Muscle of arm (tissue), 12 donors: ENCODE data around the gene PPP1R17. TPM values are rescaled to one million over a fixed set of nuclear protein-coding genes. Genes with fewer than 3 reads are reported as not detected.

Source experiments
- DNase-seq: peaks from one replicate; pipeline ENCODE4 v3.0.0-alpha.2; 2013
- polyA plus RNA-seq, 12 donors: library from polyadenylated mRNA; unstranded; fragments of 120-200 nt; gene quantifications; one replicate each; pipeline ENCODE4 v1.2.1, GENCODE V29; 2013; ENCODE audit not compliant: insufficient read length in 12 of 12

The PPP1R17 gene
- polyA plus RNA-seq, 12 donors, result 0.10 to 0.52 TPM; not detected in 10

DNA sequence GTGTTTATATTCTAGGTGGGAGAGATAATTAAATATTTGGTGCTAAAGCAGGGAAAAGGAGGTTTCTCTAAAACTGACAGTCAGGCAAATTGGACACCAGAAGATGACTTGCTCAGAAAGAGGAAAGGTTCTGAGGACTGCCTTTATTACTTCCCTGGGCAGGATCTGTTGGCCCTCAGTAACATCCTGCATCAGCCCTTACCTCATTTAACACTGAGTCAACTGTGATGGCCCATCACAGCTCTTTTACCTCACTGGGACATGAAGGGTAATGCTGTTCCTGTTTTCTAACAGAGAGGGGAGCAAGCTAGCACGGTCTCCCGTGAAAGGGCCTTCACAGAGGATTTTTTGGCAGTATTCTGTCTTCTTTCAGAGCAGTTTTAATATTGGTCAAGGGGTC is 12.0 kb downstream of the PPP1R17 start:
- DNase-seq, result no peak

DNA sequence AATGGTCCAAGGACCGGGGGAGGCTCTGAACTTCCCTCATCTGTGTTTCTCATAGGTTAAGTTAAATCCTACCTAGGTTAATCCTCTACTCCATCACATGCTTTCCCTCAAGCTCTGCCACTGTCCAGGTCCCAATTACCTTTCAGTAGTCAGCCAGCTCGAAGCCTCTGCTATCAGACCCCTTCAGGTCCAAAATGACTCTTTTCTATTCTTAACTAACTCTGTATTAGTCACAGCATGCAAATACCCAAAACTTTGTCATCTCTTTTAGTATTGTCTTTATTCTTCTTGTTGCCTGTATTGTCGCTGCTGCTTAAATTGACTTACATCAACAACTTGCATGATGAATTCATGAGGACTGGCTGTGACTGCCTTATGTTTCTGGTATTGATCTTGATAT is 15.3 kb downstream of the PPP1R17 start:
- DNase-seq, result no peak

DNA sequence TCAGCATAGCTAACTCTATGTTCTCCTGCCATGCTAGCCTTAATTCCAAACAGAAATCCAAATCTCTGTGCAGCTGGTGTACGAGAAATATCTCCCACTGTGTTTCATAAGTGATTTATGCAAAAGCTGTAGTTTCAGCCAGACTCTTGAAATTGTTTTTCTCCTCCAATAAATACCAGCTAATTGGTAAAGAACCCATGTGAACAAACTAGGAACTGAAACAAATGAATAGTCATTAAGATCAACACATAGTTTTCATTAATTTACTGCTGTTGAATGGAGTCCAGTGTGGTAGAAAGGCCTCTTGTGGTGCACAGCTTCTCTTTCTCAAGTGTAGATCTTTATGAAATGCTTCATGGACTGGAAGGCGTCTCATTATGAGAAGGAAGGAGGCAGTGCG is 18.4 kb downstream of the PPP1R17 start:
- no peak for DNase-seq

DNA sequence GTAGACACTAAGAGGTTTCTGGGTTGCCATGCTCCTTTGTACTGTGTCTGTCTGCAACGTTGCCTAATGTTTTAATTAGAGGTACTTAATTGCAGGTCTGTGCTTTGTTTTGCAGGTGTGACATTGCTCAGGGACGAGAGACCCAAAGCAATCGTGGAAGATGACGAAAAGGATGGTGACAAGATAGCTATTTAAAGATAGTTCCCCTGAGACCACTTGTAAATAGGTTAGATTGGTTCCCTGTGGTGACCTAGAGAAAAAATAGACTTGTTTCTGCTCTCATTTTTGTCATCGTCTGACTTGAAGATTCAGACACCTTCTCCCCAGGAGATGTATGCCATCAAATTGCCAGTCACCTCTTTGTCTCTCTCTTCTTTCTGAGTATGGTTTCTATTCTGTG is 20.1 kb downstream of the PPP1R17 start:
- DNase-seq, result no peak

DNA sequence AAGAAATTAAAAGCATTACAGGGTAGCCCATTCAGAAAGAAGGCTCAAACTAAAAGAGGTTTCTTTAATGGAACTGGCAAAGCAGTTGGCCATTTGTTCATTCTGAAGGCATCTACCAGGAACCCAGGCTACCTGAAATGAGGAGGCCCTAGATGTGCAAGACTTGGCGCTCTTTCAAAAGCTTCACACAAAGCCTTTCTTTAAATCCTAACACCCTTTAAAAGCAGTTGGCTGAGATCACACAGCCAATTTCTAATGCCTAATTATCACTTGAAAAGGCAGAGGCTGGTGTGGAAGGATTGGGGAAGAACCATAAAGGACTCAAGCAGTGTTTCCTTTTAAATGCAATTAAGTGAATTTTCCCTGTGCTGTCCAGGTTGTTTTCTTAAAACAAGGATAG is 23.2 kb downstream of the PPP1R17 start:
- DNase-seq, result no peak

- DNase-seq, result no peak
These were observed 29.3 kb downstream of the PPP1R17 start for GRCh38 chr7:31716355-31716754.

DNA sequence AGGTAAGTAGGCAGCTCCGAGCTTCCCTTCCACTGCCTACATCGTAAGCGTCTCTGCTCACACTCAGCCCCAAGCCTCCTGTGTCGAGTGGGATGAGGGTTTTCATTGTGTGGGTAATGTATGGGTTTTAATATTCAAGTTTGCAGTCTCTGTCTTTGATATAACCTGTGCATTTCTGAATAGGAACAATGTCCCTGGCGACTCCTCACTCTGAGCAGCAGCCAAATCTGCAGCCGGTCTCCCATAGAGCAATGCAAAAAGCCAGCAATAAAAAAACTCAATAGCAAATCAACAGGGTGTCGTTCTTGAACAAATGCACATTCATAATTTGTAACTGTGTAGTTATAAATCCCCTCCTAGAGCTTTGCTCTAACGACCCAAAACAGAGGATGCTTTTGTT is 33.4 kb downstream of the PPP1R17 start:
- no peak for DNase-seq

GRCh38 chr7:31724696-31725095 is 37.7 kb downstream of the PPP1R17 start:
- no peak for DNase-seq

DNA sequence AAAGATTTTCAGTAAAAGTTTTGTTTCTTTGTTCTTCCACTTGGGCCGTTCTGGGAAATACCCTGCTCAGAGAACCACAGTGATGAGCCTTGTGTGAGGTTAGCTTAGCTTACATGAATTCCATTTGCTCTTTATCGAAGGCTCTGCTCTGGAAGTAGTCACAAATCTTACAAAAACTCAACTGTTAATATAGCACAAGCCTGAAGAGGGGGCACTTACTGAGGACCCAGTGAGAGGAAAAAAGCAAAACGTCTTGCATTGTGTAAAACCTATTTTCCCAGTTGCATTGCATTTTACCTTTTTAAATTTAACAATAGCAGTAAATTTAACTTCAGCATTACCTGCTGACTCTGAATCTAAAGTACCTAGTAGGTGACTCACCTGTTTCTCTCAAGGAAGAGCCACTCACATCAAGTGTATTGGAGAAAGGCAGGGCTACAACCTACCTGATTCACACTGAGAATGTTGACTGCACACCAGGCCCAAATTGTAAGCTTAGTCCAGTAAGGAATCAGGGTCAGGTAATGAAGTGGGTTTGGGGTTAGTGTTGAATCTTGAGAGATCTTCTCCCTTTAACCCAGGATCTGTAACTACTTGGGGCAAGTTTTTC is 42.3 kb downstream of the PPP1R17 start:
- no peak for DNase-seq

GRCh38 chr7:31734456-31734855 is 47.4 kb downstream of the PPP1R17 start:
- DNase-seq, result no peak

DNA sequence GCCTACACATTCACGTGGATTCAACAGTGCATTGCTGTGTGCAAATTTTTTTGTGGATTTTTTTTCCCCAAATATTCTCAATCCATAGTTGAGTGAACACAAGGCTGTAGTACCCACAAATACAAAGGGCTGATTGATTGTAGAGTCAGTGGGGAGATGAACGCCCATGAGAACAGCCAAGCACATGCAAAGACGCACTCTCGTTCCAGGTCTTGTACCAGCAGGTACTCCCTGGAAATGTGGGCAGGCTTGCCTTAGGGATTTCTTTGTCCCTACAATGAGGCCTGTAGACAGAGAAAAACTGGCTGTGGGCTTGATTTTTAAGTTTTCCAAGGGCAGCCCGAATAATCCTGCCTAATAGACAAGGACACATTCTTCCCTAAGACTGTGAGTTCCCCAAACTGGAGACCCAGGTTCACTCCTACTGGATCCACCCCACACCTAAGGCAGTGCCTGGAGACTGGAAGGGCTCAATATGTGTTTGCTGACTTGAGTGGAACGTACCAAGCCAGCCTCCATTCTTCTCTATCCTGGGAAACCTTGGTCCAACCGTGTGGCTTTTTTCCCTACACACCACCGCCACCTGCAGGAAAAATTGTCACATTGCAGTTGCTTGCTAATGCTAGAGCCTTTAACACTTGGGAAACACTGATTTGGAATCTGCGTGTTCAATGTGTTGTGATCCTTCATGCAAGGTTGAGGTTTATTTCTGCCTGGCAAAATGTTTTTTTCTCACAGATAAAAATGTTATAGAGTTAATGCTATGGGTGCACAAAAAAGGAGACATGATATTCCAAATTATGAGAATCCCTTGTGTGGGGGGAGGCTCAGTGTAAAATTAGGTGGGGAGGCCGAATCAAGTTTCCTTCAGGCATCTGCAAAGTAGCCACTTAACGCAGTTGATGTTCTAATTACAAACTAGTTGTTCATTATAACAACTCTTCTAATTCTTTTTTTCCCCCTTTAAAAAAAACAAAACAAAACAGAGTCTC is 49.3 kb downstream of the PPP1R17 start:
- DNase-seq, result peak; percentile 72

- no peak for DNase-seq
These were observed 54.8 kb downstream of the PPP1R17 start for GRCh38 chr7:31741852-31742251.

- DNase-seq, result peak; percentile 63
These were observed 57.4 kb downstream of the PPP1R17 start for GRCh38 chr7:31744294-31744874.

DNA sequence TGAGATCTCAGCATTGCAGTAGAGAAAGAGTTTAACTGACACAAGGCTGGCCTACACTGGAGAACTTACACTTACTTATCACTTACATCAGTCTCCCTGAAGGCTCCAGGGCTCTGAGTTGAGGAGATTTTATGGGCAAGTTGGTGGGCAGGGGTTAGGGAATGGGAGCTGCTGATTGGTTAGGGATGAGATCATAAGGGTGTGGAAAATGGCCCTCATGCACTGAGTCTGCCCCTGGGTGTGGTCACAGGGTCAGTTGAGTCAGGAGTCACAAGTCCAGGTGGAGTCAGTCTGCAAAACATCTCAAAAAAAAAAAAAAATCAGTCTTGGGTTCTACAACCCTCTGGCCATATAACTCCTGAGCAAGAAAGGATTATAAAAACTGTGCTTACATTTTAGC is 60.5 kb downstream of the PPP1R17 start:
- DNase-seq, result no peak

GRCh38 chr7:31748084-31748483 is 61.1 kb downstream of the PPP1R17 start:
- DNase-seq, result no peak

- no peak for DNase-seq
These were observed 64.7 kb downstream of the PPP1R17 start for GRCh38 chr7:31751726-31752125.

Other genes starting within 250 kb of the PPP1R17 start
- gene ITPRID1, start 173.1 kb upstream of the PPP1R17 start, polyA plus RNA-seq, result 1 to 10 TPM in 4 of 12 donors, under 1 TPM in 6, not detected in 2; 0.40 to 1.7 (median 0.93) TPM